Parathyroid adenoma (tissue), 2 donors: ENCODE measurements around the gene DIAPH2.

Experiments used
- H2AFZ ChIP-seq: fragments of 300-600 bp; sonication (generic); one replicate; pipeline ENCODE4 v1.7.0; 2017; ENCODE audit warnings: antibody characterized with exemption, mild to moderate bottlenecking
- H3K27ac ChIP-seq: fragments of 300-600 bp; sonication (generic); one replicate; pipeline ENCODE4 v1.7.0; 2017
- H3K27me3 ChIP-seq: fragments of 300-600 bp; sonication (generic); one replicate; pipeline ENCODE4 v1.7.0; 2017; ENCODE audit warnings: low read length; ENCODE audit not compliant: control insufficient read depth, insufficient read depth
- H3K36me3 ChIP-seq: fragments of 300-600 bp; sonication (generic); one replicate; pipeline ENCODE4 v1.7.0; 2017; ENCODE audit warnings: low read length; ENCODE audit not compliant: control insufficient read depth, insufficient read depth
- H3K4me1 ChIP-seq: fragments of 300-600 bp; sonication (generic); one replicate; pipeline ENCODE4 v1.7.0; 2017; ENCODE audit warnings: control low read depth
- H3K4me2 ChIP-seq: fragments of 300-600 bp; sonication (generic); one replicate; pipeline ENCODE4 v1.7.0; 2017; ENCODE audit warnings: low read length
- H3K4me3 ChIP-seq: fragments of 300-600 bp; sonication (generic); one replicate; pipeline ENCODE4 v1.7.0; 2017; ENCODE audit warnings: low read depth, low read length
- H3K79me2 ChIP-seq: fragments of 300-600 bp; sonication (generic); one replicate; pipeline ENCODE4 v1.7.0; 2017; ENCODE audit warnings: control low read depth
- H3K9ac ChIP-seq: fragments of 300-600 bp; sonication (generic); one replicate; pipeline ENCODE4 v1.7.0; 2017; ENCODE audit warnings: mild to moderate bottlenecking
- H3K9me3 ChIP-seq: fragments of 300-600 bp; sonication (generic); one replicate; pipeline ENCODE4 v1.7.0; 2017; ENCODE audit warnings: low read length; ENCODE audit not compliant: control insufficient read depth
- CTCF ChIP-seq: fragments of 300-600 bp; sonication (generic); IDR thresholded peaks from one replicate; pipeline ENCODE4 v1.7.0; 2017; ENCODE audit warnings: antibody characterized with exemption, mild to moderate bottlenecking
- donor health status: primary hyperparathyroidism.

The DIAPH2 gene

GRCh38 chrX:96703379-96703778, 18.7 kb downstream of the DIAPH2 start:
- Histone ChIP-seq H3K27ac (no peak overlapping the region), H3K27me3 (no peaks in the 10 kb centered on the region), H3K4me1 (no peaks in the 10 kb centered on the region), H3K36me3 (no peaks in the 10 kb centered on the region), H3K4me3 (no peak overlapping the region), H3K79me2 (no peaks in the 10 kb centered on the region), H2AFZ (no peak overlapping the region), H3K4me2 (no peak overlapping the region), H3K9ac (no peak overlapping the region), H3K9me3 (no peaks in the 10 kb centered on the region)
- no peak for TF ChIP-seq CTCF

- no peak for TF ChIP-seq CTCF
- no peak overlapping the region for H3K4me2 ChIP-seq
- no peaks in the 10 kb centered on the region for H3K36me3 ChIP-seq
- no peaks in the 10 kb centered on the region for H3K4me1 ChIP-seq
- no peak overlapping the region for H3K9ac ChIP-seq
- no peaks in the 10 kb centered on the region for H3K27me3 ChIP-seq
- no peak overlapping the region for H2AFZ ChIP-seq
- H3K4me3 ChIP-seq: no peak overlapping the region
- no peaks in the 10 kb centered on the region for H3K79me2 ChIP-seq
- no peak overlapping the region for H3K27ac ChIP-seq
- H3K9me3 ChIP-seq: no peaks in the 10 kb centered on the region
Measured at GRCh38 chrX:96703816-96704215, 19.2 kb downstream of the DIAPH2 start.

- Histone ChIP-seq H3K27me3 (no peaks in the 10 kb centered on the region), H3K27ac (no peak overlapping the region), H3K4me2 (no peak overlapping the region), H3K79me2 (no peaks in the 10 kb centered on the region), H2AFZ (no peak overlapping the region), H3K9ac (no peak overlapping the region), H3K36me3 (no peaks in the 10 kb centered on the region), H3K4me1 (no peaks in the 10 kb centered on the region), H3K9me3 (no peaks in the 10 kb centered on the region), H3K4me3 (no peak overlapping the region)
- no peak for TF ChIP-seq CTCF
Measured at GRCh38 chrX:96704629-96705028, 20.0 kb downstream of the DIAPH2 start.

- no peak overlapping the region for H3K9ac ChIP-seq
- no peak for TF ChIP-seq CTCF
- no peaks in the 10 kb centered on the region for H3K27me3 ChIP-seq
- no peak overlapping the region for H2AFZ ChIP-seq
- no peaks in the 10 kb centered on the region for H3K9me3 ChIP-seq
- no peak overlapping the region for H3K27ac ChIP-seq
- no peaks in the 10 kb centered on the region for H3K36me3 ChIP-seq
- no peak overlapping the region for H3K4me3 ChIP-seq
- H3K79me2 ChIP-seq: no peaks in the 10 kb centered on the region
- no peak overlapping the region for H3K4me2 ChIP-seq
- no peaks in the 10 kb centered on the region for H3K4me1 ChIP-seq
Measured at GRCh38 chrX:96705905-96706304, 21.3 kb downstream of the DIAPH2 start.

GRCh38 chrX:96707804-96708203, 23.2 kb downstream of the DIAPH2 start:
- Histone ChIP-seq H3K36me3 (no peaks in the 10 kb centered on the region), H3K9me3 (no peaks in the 10 kb centered on the region), H3K27me3 (no peaks in the 10 kb centered on the region), H2AFZ (no peak overlapping the region), H3K79me2 (no peaks in the 10 kb centered on the region), H3K4me2 (no peak overlapping the region), H3K9ac (no peak overlapping the region), H3K27ac (no peak overlapping the region), H3K4me1 (no peaks in the 10 kb centered on the region), H3K4me3 (no peak overlapping the region)
- no peak for TF ChIP-seq CTCF
